WTC11 (cell line): ENCODE results near the gene CSNK2A1. TPM values are rescaled to one million over a fixed set of nuclear protein-coding genes. Genes with fewer than 3 reads are reported as not detected.

Experiments
- ATAC-seq: fragments of 200-7000 bp; cut with Tn5 transposase; 2 replicates; pipeline ENCODE4 v1.10.0; 2021; ENCODE audit warnings: mild to moderate bottlenecking, moderate library complexity
- CTCF ChIA-PET: fragments of 300-600 bp; sonication (Branson Sonifier 250); formaldehyde crosslinking; loops from one replicate; lab custom pipeline; 2021; ENCODE audit warnings: antibody characterized with exemption; lab: Charles Lee
- POLR2A ChIA-PET: fragments of 350-600 bp; sonication (Branson Sonifier 250); formaldehyde crosslinking; loops from one replicate; lab custom pipeline; 2021; ENCODE audit warnings: antibody characterized with exemption; lab: Charles Lee
- DNase-seq: peaks from one replicate; pipeline ENCODE4 v3.0.0; 2021; ENCODE audit warnings: low spot score
- H3K27ac Mint-ChIP-seq: 2 replicates; pipeline ENCODE4 v1.8.0; 2021; ENCODE audit warnings: mixed read lengths
- H3K27me3 Mint-ChIP-seq: 2 replicates; pipeline ENCODE4 v1.8.0; 2021; ENCODE audit warnings: low read depth, mild to moderate bottlenecking, moderate library complexity, mixed read lengths
- H3K36me3 Mint-ChIP-seq: 2 replicates; pipeline ENCODE4 v1.8.0; 2021; ENCODE audit warnings: mixed read lengths
- H3K4me1 Mint-ChIP-seq: 2 replicates; pipeline ENCODE4 v1.8.0; 2022; ENCODE audit warnings: mixed read lengths
- H3K4me3 Mint-ChIP-seq: 2 replicates; pipeline ENCODE4 v1.8.0; 2021; ENCODE audit warnings: mild to moderate bottlenecking, moderate library complexity, mixed read lengths
- H3K9me3 Mint-ChIP-seq: 2 replicates; pipeline ENCODE4 v1.8.0; 2021; ENCODE audit warnings: mixed read lengths
- ATF1 ChIP-seq: sonication (generic); formaldehyde crosslinking; IDR thresholded peaks from 2 replicates; pipeline ENCODE4 v1.8.1; 2023; ENCODE audit warnings: mild to moderate bottlenecking, moderate library complexity, missing genetic modification reagents
- CREB1 ChIP-seq: sonication (generic); formaldehyde crosslinking; IDR thresholded peaks from 2 replicates; pipeline ENCODE4 v1.8.0; 2023; ENCODE audit warnings: mild to moderate bottlenecking, missing genetic modification reagents
- CREM ChIP-seq: sonication (generic); formaldehyde crosslinking; IDR thresholded peaks from 2 replicates; pipeline ENCODE4 v1.8.1; 2022; ENCODE audit warnings: mild to moderate bottlenecking, missing genetic modification reagents, moderate library complexity
- E2F4 ChIP-seq: sonication (generic); formaldehyde crosslinking; IDR thresholded peaks from 2 replicates; pipeline ENCODE4 v1.8.1; 2022; ENCODE audit warnings: low read depth, mild to moderate bottlenecking, moderate library complexity, missing genetic modification reagents, borderline replicate concordance
- E2F5 ChIP-seq: sonication (generic); formaldehyde crosslinking; IDR thresholded peaks from 2 replicates; pipeline ENCODE4 v1.8.1; 2022; ENCODE audit warnings: mild to moderate bottlenecking, moderate library complexity, missing genetic modification reagents
- EMX1 ChIP-seq: fragments of 250-450 bp; sonication (Bioruptor Pico); IDR thresholded peaks from 2 replicates; pipeline ENCODE4 v1.8.0; 2021; ENCODE audit warnings: mild to moderate bottlenecking
- ETV6 ChIP-seq: sonication (generic); formaldehyde crosslinking; IDR thresholded peaks from 2 replicates; pipeline ENCODE4 v1.8.1; 2022; ENCODE audit warnings: mild to moderate bottlenecking, missing genetic modification reagents
- FOXP1 ChIP-seq: sonication (generic); formaldehyde crosslinking; IDR thresholded peaks from 2 replicates; pipeline ENCODE4 v1.8.0; 2022; ENCODE audit warnings: missing genetic modification reagents, mild to moderate bottlenecking, moderate library complexity, borderline replicate concordance
- FOXP4 ChIP-seq: sonication (generic); formaldehyde crosslinking; IDR thresholded peaks from 2 replicates; pipeline ENCODE4 v1.8.0; 2022; ENCODE audit warnings: mild to moderate bottlenecking, missing genetic modification reagents
- GRHL2 ChIP-seq: fragments of 250-450 bp; sonication (Bioruptor Pico); IDR thresholded peaks from 2 replicates; pipeline ENCODE4 v1.8.0; 2022; ENCODE audit warnings: mild to moderate bottlenecking, moderate library complexity; ENCODE audit not compliant: insufficient replicate concordance, severe bottlenecking
- IRF2 ChIP-seq: sonication (generic); formaldehyde crosslinking; IDR thresholded peaks from 2 replicates; pipeline ENCODE4 v1.8.0; 2022; ENCODE audit warnings: low read depth, missing genetic modification reagents, borderline replicate concordance
- JUN ChIP-seq: sonication (generic); formaldehyde crosslinking; IDR thresholded peaks from 2 replicates; pipeline ENCODE4 v1.8.0; 2023; ENCODE audit warnings: mild to moderate bottlenecking, missing genetic modification reagents
- MYBL2 ChIP-seq: sonication (generic); formaldehyde crosslinking; IDR thresholded peaks from 2 replicates; pipeline ENCODE4 v1.8.1; 2023; ENCODE audit warnings: mild to moderate bottlenecking, moderate library complexity, missing genetic modification reagents
- NR1H2 ChIP-seq: sonication (generic); formaldehyde crosslinking; IDR thresholded peaks from 2 replicates; pipeline ENCODE4 v1.9.0; 2021; ENCODE audit warnings: mild to moderate bottlenecking, moderate library complexity, missing genetic modification reagents
- RORB ChIP-seq: fragments of 250-450 bp; sonication (Bioruptor Pico); IDR thresholded peaks from 2 replicates; pipeline ENCODE4 v1.9.0; 2021; ENCODE audit warnings: mild to moderate bottlenecking
- TCF7 ChIP-seq: sonication (generic); formaldehyde crosslinking; IDR thresholded peaks from 2 replicates; pipeline ENCODE4 v1.8.0; 2022; ENCODE audit warnings: mild to moderate bottlenecking, low read depth, missing genetic modification reagents, moderate library complexity
- TEAD4 ChIP-seq: sonication (generic); formaldehyde crosslinking; IDR thresholded peaks from 2 replicates; pipeline ENCODE4 v1.8.0; 2022; ENCODE audit warnings: mild to moderate bottlenecking, missing genetic modification reagents
- ZNF263 ChIP-seq: sonication (generic); formaldehyde crosslinking; IDR thresholded peaks from 2 replicates; pipeline ENCODE4 v1.8.1; 2022; ENCODE audit warnings: low read depth, mild to moderate bottlenecking, moderate library complexity, missing genetic modification reagents
- ZNF423 ChIP-seq: fragments of 250-450 bp; sonication (Bioruptor Pico); IDR thresholded peaks from 2 replicates; pipeline ENCODE4 v2.1.2; 2022; ENCODE audit warnings: mild to moderate bottlenecking, moderate library complexity
- total RNA-seq: library from RNA; stranded (reverse); gene quantifications from 3 replicates; pipeline ENCODE4 v1.2.3, GENCODE V29; 2021
- TF ChIP-seq, protein P1 (sequence below): fragments of 250-450 bp; sonication (Bioruptor Pico); IDR thresholded peaks from 2 replicates; pipeline ENCODE4 v1.8.0; 2021; ENCODE audit warnings: mild to moderate bottlenecking
- TF ChIP-seq, protein P2 (sequence below): sonication (generic); formaldehyde crosslinking; IDR thresholded peaks from 2 replicates; pipeline ENCODE4 v1.8.1; 2023; ENCODE audit warnings: mild to moderate bottlenecking, missing genetic modification reagents
- TF ChIP-seq, protein P3 (sequence below): fragments of 250-450 bp; sonication (Bioruptor Pico); IDR thresholded peaks from 2 replicates; pipeline ENCODE4 v1.9.0; 2021; ENCODE audit warnings: mild to moderate bottlenecking
- TF ChIP-seq, protein P4 (sequence below): sonication (generic); formaldehyde crosslinking; IDR thresholded peaks from 2 replicates; pipeline ENCODE4 v1.8.0; 2022; ENCODE audit warnings: mild to moderate bottlenecking, missing genetic modification reagents

The CSNK2A1 gene
- total RNA-seq, 1 experiment from 2014 or later = 235 TPM

GRCh38 chr20:576156-576555 lies 32.6 kb upstream of the CSNK2A1 start (continued):
- TF ChIP-seq, protein P1, sequence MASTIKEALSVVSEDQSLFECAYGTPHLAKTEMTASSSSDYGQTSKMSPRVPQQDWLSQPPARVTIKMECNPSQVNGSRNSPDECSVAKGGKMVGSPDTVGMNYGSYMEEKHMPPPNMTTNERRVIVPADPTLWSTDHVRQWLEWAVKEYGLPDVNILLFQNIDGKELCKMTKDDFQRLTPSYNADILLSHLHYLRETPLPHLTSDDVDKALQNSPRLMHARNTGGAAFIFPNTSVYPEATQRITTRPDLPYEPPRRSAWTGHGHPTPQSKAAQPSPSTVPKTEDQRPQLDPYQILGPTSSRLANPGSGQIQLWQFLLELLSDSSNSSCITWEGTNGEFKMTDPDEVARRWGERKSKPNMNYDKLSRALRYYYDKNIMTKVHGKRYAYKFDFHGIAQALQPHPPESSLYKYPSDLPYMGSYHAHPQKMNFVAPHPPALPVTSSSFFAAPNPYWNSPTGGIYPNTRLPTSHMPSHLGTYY (CRISPR knock-in tag) = no peak
- no peak for TF ChIP-seq EMX1
- no peak for TF ChIP-seq ZNF423 (CRISPR knock-in tag)

- Mint-ChIP-seq H3K4me3 (no peak overlapping the region), H3K4me1 (peaks cover 52% of the 10 kb centered on the region), H3K27me3 (peaks cover 6% of the 10 kb centered on the region; the same call in 1 of the 2 replicates), H3K9me3 (no peaks in the 10 kb centered on the region), H3K27ac (no peak overlapping the region), H3K36me3 (no peaks in the 10 kb centered on the region)
- DNase-seq (no peak), ATAC-seq (peak; percentile 12; the same call in 1 of the 2 replicates)
- TF ChIP-seq NR1H2 (CRISPR knock-in tag) (no peak), JUN (CRISPR knock-in tag) (no peak), CREB1 (CRISPR knock-in tag) (no peak), ZNF263 (CRISPR knock-in tag) (no peak), CREM (CRISPR knock-in tag) (no peak), IRF2 (CRISPR knock-in tag) (no peak), E2F5 (CRISPR knock-in tag) (no peak)
- POLR2A ChIA-PET = interaction anchor here (0.8 to 1.1 kb wide), 5 partner anchors 14 to 195 kb away, joined by 3 to 4 read pairs (median 3); partner anchors contain the start of genes CSNK2A1 and TRIB3
- CTCF ChIA-PET = interaction anchor here (0.6 to 5.4 kb wide), 12 partner anchors 9 to 193 kb away, joined by 3 to 46 read pairs (median 4); partner anchors contain the start of genes CSNK2A1 and SLC52A3
Observed at GRCh38 chr20:575230-575629, 31.6 kb upstream of the CSNK2A1 start.

GRCh38 chr20:574297-574942 lies 30.8 kb upstream of the CSNK2A1 start:
- H3K4me3 Mint-ChIP-seq = no peak overlapping the region
- peak; percentile 58 for DNase-seq
- H3K27ac Mint-ChIP-seq = peak overlapping the region; percentile 68; the same call in 1 of the 2 replicates
- TF ChIP-seq ZNF423 (CRISPR knock-in tag) (peak; percentile 85), ATF1 (CRISPR knock-in tag) (no peak), E2F5 (CRISPR knock-in tag) (0 out of 2 replicates have a peak, but pooled peaks have one; percentile 44), E2F4 (CRISPR knock-in tag) (no peak), TEAD4 (CRISPR knock-in tag) (peak; percentile 83), RORB (CRISPR knock-in tag) (no peak), TCF7 (CRISPR knock-in tag) (no peak), NR1H2 (CRISPR knock-in tag) (no peak), FOXP4 (peak; percentile 79; the same call in 1 of the 2 replicates), ETV6 (CRISPR knock-in tag) (peak; percentile 94), MYBL2 (no peak), FOXP1 (CRISPR knock-in tag) (no peak), GRHL2 (CRISPR knock-in tag) (no peak)
- TF ChIP-seq, protein P2, sequence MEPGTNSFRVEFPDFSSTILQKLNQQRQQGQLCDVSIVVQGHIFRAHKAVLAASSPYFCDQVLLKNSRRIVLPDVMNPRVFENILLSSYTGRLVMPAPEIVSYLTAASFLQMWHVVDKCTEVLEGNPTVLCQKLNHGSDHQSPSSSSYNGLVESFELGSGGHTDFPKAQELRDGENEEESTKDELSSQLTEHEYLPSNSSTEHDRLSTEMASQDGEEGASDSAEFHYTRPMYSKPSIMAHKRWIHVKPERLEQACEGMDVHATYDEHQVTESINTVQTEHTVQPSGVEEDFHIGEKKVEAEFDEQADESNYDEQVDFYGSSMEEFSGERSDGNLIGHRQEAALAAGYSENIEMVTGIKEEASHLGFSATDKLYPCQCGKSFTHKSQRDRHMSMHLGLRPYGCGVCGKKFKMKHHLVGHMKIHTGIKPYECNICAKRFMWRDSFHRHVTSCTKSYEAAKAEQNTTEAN = no peak
- TF ChIP-seq, protein P3, sequence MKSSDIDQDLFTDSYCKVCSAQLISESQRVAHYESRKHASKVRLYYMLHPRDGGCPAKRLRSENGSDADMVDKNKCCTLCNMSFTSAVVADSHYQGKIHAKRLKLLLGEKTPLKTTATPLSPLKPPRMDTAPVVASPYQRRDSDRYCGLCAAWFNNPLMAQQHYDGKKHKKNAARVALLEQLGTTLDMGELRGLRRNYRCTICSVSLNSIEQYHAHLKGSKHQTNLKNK (CRISPR knock-in tag) = no peak
- TF ChIP-seq, protein P4, sequence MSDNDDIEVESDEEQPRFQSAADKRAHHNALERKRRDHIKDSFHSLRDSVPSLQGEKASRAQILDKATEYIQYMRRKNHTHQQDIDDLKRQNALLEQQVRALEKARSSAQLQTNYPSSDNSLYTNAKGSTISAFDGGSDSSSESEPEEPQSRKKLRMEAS = peak; percentile 21; the same call in 1 of the 2 replicates

More at GRCh38 chr20:574297-574942, 30.8 kb upstream of the CSNK2A1 start:
- no peaks in the 10 kb centered on the region for H3K9me3 Mint-ChIP-seq
- H3K4me1 Mint-ChIP-seq = peaks cover 52% of the 10 kb centered on the region
- H3K36me3 Mint-ChIP-seq = no peaks in the 10 kb centered on the region
- H3K27me3 Mint-ChIP-seq = peaks cover 6% of the 10 kb centered on the region; the same call in 1 of the 2 replicates
- ChIA-PET POLR2A (interaction anchor here (0.8 to 1.1 kb wide), 4 partner anchors 15 to 194 kb away, joined by 3 to 4 read pairs (median 3); partner anchors contain the start of genes CSNK2A1 and TRIB3), CTCF (interaction anchor here (0.7 to 5.4 kb wide), 12 partner anchors 10 to 194 kb away, joined by 3 to 46 read pairs (median 4); partner anchors contain the start of genes CSNK2A1, SCRT2 and SLC52A3)
- peak; percentile 62 for ATAC-seq
